GM18861 (cell line): Measurements from ENCODE around the gene KRTAP10-6.
"Not testable (repeated sequence)": the region's sequence is repeated elsewhere in the genome, so short reads cannot be mapped to it uniquely, and the experiment has no call there.

Source experiments
- ATAC-seq: cut with Tn5 transposase; IDR thresholded peaks from one replicate; pipeline ENCODE4 v1.9.1; 2021; ENCODE audit not compliant: unreplicated experiment

The KRTAP10-6 gene

GRCh38 chr21:44579833-44580144, 12.5 kb downstream of the KRTAP10-6 start:
- no peak for ATAC-seq

- ATAC-seq = no peak
Measured at GRCh38 chr21:44579056-44579832, 13.1 kb downstream of the KRTAP10-6 start.

- ATAC-seq = no peak
Measured at GRCh38 chr21:44578371-44579055, 13.8 kb downstream of the KRTAP10-6 start.

GRCh38 chr21:44576025-44576420, 16.3 kb downstream of the KRTAP10-6 start:
- ATAC-seq = no peak

GRCh38 chr21:44575307-44576024, 16.8 kb downstream of the KRTAP10-6 start:
- no peak for ATAC-seq

- no peak for ATAC-seq
Measured at GRCh38 chr21:44574457-44575306, 17.6 kb downstream of the KRTAP10-6 start.

- not testable (repeated sequence) for ATAC-seq
Measured at GRCh38 chr21:44573630-44574456, 18.5 kb downstream of the KRTAP10-6 start, which contains the start of gene KRTAP10-4. KRTAP10-4 (plus strand) TSS chr21:44573729; CDS start chr21:44573759, 30 bp downstream.

GRCh38 chr21:44572959-44573583, 19.2 kb downstream of the KRTAP10-6 start:
- ATAC-seq = no peak

- ATAC-seq = no peak
Measured at GRCh38 chr21:44571844-44572782, 20.2 kb downstream of the KRTAP10-6 start.

GRCh38 chr21:44571296-44571695, 21.0 kb downstream of the KRTAP10-6 start:
- no peak for ATAC-seq

GRCh38 chr21:44569861-44570517, 22.3 kb downstream of the KRTAP10-6 start:
- no peak for ATAC-seq

GRCh38 chr21:44568667-44569556, 23.4 kb downstream of the KRTAP10-6 start:
- no peak for ATAC-seq

- no peak for ATAC-seq
Measured at GRCh38 chr21:44568261-44568660, 24.0 kb downstream of the KRTAP10-6 start.

- no peak for ATAC-seq
Measured at GRCh38 chr21:44567481-44568171, 24.7 kb downstream of the KRTAP10-6 start.

GRCh38 chr21:44566403-44566802, 25.9 kb downstream of the KRTAP10-6 start:
- ATAC-seq = no peak

GRCh38 chr21:44564886-44565598, 27.3 kb downstream of the KRTAP10-6 start:
- ATAC-seq = no peak
